NCI-H1092 (cell line): Measurements from ENCODE around the gene FOS.
"Not testable (repeated sequence)": the region's sequence is repeated elsewhere in the genome, so short reads cannot be mapped to it uniquely, and the experiment has no call there.

ENCODE experiments used
- DNase-seq: peaks from one replicate; lab custom pipeline; 2025; lab: John Stamatoyannopoulos, UW

FOS gene

DNA sequence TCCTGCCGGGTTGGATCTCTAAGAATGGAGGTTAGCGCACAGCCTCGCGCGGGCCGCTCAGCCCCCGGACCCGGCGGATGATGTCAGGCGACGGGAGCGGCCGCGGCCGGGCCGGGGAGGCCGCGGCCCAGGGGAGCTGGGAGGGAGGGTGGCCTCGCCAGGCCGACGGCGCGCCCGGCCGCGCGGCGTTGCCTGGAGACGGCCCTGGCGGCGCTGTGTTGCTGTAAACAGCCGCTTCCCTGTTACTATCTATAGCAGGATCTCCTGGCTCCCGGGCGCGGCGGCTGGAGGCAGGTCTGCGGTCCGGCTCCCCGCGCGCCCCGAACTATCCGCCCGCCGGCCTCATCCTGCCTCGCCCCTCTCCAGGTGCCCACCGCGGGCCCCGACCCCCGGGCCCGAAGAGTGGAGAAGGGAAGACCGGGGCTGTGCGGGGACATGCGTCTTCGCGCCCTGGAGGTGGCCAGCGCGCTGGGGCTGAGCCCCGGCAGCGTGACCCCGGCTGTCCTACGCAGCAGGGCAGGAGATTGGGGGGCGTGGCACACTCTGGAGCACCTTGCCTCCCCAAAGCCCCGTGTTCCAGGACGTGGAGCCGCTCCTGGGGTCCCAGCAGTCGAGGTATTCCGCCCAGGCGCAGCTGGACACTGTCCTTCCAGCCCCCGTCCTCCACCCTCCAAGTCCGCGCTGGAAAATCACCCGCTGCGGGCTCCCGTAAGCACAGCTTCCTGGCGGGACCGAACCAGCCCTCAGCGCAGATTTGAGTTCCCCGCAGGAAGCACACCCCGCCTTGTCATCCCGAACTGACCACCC, 1.4 kb upstream of the FOS start:
- peak; percentile 32 for DNase-seq

DNA sequence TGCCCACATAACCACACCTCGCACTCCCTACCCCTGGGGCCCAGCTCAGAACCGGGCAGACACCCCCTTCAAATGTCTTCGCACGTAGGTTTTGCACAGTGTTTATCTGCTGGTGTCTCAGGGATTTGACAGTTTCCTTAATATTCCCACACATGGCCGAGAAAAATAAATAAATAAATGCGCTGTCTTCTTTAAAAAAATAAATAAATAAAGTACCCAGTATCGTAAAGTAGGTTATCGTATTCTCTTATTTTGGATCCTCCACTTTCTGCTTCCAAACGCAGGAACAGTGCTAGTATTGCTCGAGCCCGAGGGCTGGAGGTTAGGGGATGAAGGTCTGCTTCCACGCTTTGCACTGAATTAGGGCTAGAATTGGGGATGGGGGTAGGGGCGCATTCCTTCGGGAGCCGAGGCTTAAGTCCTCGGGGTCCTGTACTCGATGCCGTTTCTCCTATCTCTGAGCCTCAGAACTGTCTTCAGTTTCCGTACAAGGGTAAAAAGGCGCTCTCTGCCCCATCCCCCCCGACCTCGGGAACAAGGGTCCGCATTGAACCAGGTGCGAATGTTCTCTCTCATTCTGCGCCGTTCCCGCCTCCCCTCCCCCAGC, 710 bp upstream of the FOS start:
- DNase-seq = no peak

DNA sequence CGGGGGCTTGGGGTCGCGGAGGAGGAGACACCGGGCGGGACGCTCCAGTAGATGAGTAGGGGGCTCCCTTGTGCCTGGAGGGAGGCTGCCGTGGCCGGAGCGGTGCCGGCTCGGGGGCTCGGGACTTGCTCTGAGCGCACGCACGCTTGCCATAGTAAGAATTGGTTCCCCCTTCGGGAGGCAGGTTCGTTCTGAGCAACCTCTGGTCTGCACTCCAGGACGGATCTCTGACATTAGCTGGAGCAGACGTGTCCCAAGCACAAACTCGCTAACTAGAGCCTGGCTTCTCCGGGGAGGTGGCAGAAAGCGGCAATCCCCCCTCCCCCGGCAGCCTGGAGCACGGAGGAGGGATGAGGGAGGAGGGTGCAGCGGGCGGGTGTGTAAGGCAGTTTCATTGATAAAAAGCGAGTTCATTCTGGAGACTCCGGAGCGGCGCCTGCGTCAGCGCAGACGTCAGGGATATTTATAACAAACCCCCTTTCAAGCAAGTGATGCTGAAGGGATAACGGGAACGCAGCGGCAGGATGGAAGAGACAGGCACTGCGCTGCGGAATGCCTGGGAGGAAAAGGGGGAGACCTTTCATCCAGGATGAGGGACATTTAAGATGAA, 630 bp downstream of the FOS start:
- DNase-seq = peak; percentile 7

DNA sequence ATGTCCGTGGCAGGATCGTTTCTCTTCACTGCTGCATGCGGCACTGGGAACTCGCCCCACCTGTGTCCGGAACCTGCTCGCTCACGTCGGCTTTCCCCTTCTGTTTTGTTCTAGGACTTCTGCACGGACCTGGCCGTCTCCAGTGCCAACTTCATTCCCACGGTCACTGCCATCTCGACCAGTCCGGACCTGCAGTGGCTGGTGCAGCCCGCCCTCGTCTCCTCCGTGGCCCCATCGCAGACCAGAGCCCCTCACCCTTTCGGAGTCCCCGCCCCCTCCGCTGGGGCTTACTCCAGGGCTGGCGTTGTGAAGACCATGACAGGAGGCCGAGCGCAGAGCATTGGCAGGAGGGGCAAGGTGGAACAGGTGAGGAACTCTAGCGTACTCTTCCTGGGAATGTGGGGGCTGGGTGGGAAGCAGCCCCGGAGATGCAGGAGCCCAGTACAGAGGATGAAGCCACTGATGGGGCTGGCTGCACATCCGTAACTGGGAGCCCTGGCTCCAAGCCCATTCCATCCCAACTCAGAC, 1.2 kb downstream of the FOS start:
- no peak for DNase-seq

DNA sequence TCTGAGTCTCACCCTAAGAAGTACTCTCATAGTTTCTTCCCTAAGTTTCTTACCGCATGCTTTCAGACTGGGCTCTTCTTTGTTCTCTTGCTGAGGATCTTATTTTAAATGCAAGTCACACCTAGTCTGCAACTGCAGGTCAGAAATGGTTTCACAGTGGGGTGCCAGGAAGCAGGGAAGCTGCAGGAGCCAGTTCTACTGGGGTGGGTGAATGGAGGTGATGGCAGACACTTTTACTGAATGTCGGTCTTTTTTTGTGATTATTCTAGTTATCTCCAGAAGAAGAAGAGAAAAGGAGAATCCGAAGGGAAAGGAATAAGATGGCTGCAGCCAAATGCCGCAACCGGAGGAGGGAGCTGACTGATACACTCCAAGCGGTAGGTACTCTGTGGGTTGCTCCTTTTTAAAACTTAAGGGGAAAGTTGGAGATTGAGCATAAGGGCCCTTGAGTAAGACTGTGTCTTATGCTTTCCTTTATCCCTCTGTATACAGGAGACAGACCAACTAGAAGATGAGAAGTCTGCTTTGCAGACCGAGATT, 1.7 kb downstream of the FOS start:
- DNase-seq = no peak

DNA sequence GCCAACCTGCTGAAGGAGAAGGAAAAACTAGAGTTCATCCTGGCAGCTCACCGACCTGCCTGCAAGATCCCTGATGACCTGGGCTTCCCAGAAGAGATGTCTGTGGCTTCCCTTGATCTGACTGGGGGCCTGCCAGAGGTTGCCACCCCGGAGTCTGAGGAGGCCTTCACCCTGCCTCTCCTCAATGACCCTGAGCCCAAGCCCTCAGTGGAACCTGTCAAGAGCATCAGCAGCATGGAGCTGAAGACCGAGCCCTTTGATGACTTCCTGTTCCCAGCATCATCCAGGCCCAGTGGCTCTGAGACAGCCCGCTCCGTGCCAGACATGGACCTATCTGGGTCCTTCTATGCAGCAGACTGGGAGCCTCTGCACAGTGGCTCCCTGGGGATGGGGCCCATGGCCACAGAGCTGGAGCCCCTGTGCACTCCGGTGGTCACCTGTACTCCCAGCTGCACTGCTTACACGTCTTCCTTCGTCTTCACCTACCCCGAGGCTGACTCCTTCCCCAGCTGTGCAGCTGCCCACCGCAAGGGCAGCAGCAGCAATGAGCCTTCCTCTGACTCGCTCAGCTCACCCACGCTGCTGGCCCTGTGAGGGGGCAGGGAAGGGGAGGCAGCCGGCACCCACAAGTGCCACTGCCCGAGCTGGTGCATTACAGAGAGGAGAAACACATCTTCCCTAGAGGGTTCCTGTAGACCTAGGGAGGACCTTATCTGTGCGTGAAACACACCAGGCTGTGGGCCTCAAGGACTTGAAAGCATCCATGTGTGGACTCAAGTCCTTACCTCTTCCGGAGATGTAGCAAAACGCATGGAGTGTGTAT, 2.4 kb downstream of the FOS start:
- no peak for DNase-seq

DNA sequence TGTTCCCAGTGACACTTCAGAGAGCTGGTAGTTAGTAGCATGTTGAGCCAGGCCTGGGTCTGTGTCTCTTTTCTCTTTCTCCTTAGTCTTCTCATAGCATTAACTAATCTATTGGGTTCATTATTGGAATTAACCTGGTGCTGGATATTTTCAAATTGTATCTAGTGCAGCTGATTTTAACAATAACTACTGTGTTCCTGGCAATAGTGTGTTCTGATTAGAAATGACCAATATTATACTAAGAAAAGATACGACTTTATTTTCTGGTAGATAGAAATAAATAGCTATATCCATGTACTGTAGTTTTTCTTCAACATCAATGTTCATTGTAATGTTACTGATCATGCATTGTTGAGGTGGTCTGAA, 3.0 kb downstream of the FOS start:
- DNase-seq = no peak

DNA sequence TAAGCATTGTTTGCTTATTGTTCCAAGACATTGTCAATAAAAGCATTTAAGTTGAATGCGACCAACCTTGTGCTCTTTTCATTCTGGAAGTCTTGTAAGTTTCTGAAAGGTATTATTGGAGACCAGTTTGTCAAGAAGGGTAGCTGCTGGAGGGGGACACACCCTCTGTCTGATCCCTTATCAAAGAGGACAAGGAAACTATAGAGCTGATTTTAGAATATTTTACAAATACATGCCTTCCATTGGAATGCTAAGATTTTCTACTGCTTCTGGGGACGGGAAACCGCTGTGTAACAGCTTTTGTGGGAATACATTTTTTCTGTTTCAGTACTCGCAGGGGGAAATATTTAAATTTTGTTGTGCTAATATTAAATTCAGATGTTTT, 3.5 kb downstream of the FOS start:
- no peak for DNase-seq

DNA sequence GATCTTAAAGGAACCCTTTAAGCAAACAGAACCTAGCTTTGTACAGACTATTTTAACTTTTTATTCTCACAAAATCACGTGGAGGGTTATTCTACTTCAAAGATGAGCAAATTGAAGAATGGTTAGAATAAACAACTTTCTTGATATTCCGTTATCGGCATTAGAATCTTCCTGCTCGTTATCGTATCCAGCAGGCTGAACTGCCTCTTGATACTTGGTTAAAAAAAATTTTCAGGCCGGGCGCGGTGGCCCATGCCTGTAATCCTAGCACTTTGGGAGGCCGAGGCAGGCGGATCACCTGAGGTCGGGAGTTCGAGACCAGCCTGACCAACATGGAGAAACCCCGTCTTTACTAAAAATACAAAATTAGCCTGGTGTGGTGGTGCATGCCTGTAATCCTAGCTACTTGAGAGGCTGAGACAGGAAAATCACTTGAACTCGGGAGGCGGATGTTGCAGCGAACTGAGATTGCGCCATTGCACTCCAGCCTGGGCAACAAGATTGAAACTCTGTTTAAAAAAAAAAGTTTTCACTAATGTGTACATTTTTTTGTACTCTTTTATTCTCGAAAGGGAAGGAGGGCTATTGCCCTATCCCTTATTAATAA, 4.0 kb downstream of the FOS start:
- DNase-seq = not testable (repeated sequence)

DNA sequence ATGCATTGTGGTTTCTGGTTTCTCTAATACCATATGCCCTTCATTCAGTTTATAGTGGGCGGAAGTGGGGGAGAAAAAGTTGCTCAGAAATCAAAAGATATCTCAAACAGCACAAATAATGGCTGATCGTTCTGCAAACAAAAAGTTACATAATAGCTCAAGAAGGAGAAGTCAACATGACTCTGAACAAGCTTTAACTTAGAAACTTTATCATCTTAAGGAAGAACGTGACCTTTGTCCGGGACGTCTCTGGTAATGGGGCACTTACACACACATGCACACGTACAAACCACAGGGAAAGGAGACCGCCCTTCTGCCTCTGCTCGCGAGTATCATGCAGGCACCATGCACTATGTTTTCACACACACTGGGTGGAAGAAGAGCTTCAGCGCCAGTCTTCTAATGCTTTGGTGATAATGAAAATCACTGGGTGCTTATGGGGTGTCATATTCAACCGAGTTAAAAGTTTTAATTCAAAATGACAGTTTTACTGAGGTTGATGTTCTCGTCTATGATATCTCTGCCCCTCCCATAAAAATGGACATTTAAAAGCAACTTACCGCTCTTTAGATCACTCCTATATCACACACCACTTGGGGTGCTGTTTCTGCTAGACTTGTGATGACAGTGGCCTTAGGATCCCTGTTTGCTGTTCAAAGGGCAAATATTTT, 4.7 kb downstream of the FOS start:
- DNase-seq = no peak

DNA sequence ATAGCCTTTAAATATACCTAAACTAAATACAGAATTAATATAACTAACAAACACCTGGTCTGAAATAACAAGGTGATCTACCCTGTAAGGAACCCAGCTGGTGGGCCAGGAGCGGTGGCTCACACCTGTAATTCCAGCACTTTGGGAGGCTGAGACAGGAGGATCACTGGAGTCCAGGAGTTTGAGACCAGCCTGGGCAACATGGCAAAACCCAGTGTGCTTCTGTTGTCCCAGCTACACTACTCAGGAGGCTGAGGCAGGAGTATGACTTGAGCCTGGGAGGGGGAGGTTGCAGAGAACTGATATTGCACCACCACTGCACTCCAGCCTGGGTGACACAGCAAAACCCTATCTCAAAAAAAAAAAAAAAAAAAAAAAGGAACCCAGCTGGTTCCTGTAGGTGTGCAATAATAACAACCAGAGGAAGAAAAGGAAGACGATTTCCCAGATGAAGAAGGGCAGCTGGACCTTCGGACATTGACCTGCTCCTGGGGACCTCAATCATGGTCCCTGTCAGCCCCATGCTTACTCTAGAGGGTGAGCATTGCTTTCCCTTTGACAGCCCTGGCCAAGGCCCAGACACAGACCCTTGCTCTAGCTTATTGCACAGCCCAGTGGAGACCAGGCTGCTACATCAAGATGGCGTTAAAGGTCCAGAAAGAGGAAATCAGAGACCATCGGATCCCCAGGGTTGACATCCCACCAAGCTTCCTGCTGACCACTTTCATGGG, 5.4 kb downstream of the FOS start:
- no peak for DNase-seq

DNA sequence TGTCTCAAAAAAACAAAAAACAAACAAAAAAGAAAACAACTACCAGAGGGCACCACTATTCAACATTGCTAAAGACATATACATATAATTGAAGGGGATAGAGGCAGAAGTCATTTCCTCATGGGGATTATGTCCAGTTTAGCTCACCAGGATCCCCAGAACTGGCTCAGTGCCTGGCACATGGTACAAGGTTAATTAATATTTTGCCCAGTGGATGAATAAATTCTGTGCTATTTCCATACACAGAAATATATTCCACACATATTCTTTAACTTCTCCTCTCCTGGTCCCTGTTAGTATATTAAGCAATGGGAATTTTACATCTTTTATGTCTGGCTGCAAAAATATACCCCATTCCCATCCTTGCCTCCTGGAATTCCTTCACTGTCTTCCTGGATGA, 6.7 kb downstream of the FOS start:
- DNase-seq = no peak

DNA sequence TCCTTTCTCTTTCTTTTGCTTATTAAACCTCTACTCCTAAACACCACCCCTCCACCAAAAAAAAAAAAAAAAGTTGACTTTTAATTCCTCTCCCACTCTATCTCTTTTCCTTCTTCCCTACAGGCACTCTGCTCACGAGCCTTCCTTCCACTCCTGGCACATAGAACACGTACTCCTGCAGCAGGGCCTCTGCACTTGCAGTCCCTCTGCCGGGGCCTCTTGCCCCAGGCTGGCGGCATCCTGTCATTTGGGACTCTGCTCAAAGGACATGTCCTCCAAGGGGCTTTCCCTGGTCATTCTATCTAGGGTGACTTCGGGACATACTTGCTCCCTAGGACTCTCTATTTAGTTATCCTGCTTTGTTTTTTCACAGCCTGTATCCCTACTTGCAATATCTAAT, 7.7 kb downstream of the FOS start:
- no peak for DNase-seq

DNA sequence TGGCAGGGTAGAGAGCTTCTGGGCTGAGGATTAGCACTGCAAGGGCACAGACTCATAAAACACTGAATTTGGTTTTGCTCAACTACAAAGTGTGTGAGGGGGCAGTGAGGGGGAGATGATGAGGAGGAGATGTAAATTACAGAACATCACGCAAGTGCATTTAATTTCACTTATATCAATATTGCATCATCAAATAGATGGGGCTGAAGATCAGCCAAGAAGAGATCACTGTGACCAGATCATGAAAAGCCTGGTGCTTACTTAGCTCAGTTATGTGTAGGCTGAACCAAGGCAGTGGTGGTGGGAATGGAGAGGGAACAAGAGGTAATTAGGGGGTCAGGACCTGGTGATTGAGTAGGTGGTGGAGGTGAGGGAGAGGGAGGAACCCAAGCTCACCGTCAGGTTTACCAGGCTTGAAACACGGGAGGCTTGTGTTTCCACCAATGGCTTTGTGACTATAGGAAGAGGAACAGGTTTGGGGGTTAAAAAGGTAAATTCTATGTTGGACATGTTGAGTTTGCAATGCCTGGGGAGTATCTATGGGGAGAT, 11.3 kb downstream of the FOS start:
- no peak for DNase-seq

DNA sequence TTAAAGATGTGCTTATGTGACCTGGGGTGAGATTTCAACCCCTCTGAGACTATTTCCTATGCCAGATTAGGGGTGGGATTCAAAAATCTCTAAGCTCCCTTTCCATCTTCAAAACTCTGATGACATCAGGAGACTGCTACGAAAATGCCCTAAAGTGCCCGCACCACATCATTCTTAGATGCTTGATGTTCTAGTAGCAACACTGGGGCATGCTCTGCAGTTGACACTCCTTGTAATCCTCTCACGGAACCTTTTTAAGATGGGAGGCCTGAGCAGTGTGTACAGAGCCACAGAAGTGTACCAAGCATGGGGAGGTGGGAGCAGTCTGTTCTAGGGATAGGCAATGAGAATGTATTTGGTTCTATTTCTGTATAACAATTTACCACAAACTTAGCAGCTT, 12.2 kb downstream of the FOS start:
- DNase-seq = no peak

DNA sequence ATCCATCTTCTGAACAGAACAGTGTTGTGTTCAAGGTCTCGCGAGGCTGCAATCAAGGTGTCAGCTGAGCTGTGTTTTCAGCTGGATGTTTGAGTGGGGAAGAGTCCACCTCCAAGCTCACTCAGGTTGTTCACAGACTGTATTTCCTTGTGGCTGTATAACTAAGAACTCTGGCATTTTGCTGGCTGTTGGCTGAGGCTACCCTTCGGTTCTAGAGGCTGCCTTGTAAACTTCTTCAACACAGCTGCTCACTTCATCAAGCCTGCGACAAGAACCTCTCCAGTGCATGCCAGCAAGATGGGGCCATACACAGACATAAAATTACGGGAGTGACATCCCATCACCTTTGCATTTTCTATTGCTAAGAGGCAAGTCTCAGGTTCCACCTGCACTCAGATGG, 12.7 kb downstream of the FOS start:
- no peak for DNase-seq

DNA sequence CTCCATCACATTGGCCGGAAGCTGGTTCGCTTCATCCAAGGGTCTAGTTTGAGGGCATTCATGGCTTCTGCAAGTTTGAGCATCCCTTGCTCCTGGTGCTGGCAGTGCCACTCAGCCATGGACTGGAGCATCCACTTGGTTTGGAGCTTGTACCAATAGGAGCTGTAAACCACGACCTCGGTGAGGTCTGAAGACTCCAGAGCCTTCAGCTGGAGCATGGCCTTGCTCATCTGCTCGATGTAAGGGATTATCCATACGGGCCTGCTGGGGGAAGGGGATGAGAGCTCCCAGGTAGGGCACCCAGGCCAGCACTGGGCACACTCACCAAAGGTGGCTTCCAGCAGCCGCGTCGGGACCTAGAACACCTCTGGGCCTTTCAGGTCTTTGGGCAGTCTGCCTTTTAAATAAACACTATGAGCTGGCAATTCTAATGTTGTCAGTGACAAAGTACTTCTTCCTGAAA, 13.5 kb downstream of the FOS start:
- no peak for DNase-seq

DNA sequence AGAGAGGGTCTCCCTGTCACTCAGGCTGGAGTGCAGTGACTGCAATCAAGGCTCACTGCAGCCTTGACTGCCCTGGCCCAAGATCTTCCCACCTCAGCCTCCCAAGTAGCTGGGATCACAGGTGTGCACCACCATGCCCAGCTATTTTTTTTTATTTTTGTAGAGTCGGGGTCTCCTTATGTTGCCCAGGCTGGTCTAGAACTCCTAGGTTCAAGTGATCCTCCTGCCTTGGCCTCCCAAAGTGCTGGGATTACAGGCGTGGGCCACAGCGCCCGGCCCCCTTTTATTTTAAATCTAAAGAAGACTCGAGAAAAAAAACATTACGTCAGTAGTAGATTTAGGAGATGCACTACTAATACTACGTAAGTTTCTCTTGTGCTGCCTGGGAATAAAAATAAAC, 14.3 kb downstream of the FOS start:
- DNase-seq = no peak

DNA sequence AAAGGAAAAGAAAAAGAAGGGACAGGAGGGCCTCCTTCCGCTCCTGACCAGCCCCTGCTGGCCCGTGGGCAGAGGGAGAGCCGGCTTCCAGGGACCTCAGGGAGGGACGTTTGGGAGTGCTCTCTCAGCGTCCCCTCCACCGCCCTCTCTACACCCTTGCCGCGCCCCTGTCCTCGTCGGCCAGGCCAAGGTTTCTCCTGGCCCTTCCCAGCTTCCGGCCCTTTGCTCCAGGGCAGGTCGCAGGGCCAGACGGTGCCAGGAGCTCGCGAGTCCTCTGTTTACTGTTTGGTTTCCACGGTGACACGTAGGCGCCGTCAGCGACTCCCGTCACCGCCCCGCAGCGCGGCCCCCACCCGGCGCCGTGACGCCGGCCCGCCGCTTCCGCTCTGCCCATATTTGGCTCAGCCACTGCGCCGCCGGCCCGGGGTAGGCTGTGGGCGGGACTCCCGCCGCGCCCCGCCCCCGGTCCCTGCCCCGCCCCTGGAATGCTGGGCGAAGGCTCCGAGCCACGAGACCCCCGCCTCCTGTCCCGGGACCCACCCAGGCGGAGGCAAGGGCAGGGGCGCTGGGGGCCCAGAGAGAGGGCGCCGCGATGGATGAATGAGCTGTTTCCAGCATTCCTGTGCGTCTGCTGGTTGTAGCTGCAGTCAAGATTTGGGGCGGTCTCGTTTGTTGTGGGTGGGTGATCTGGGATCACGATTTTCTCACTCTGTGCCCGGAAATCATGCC, 15.5 kb downstream of the FOS start:
- DNase-seq = peak; percentile 86
